ENCODE data around the gene SLC38A6.

Gene SLC38A6

GRCh38 chr14:60980811-60981632 is at the start of gene SLC38A6, which contains the start of gene TRMT5:
TSS of gene SLC38A6 (plus strand) at chr14:60981245. CDS start at chr14:60981278, 33 bp downstream.
TSS of gene TRMT5 (minus strand) at chr14:60981079. CDS start at chr14:60980973, 106 bp downstream.
- peak; percentile 70 to 82 (median 70) for DNase-seq (ENCODE audit: low read depth in 3 of 3, low spot score in 1 of 3)

- DNase-seq (ENCODE audit: low read depth in 3 of 3, low spot score in 1 of 3), result no peak
Measured at GRCh38 chr14:60933920-60934655, 47.0 kb upstream of the SLC38A6 start.

GRCh38 chr14:60935319-60935718 is 45.7 kb upstream of the SLC38A6 start:
- DNase-seq (ENCODE audit: low read depth in 3 of 3, low spot score in 1 of 3), result no peak

DNA sequence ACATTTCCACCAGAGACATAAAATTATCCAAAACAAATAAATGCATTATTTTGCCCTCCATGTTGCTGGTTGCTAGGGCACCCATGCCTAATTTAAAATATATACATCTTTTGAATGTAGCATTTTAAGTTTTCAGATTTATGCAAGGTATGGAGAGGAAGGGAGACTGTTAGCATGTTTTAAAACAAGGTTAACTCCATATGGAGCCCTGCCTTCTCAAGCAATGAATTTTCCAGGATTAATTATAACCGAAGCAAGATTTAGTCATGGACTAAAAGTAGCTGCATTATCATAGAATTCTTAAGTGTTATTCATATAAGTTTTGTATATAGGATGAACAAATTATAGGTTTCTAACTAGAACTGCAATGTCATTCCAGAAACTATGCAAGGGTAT is 37.4 kb upstream of the SLC38A6 start:
- DNase-seq (ENCODE audit: low read depth in 3 of 3, low spot score in 1 of 3), result no peak

DNA sequence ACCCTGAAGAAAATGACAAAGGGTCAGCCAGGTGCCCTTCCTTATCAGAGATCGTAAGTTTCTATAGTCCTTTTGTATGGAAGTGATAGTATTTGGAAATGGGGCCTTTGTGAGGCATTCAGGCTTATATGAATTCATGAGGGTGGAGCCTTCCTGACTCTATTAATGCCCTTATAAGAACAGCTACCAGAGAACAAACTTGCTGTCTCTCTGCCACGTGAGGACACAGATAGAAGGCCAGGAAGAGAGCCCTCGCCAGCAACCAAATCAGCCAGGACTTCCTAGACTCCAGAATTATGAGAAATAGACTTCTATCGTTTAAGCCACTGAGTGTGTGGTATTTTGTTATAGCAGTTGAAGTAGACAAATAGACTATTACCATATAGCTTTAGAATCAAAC is 36.8 kb upstream of the SLC38A6 start:
- DNase-seq (ENCODE audit: low read depth in 3 of 3, low spot score in 1 of 3), result no peak

- no peak for DNase-seq (ENCODE audit: low read depth in 3 of 3, low spot score in 1 of 3)
Measured at GRCh38 chr14:60945984-60946383, 35.1 kb upstream of the SLC38A6 start.

DNA sequence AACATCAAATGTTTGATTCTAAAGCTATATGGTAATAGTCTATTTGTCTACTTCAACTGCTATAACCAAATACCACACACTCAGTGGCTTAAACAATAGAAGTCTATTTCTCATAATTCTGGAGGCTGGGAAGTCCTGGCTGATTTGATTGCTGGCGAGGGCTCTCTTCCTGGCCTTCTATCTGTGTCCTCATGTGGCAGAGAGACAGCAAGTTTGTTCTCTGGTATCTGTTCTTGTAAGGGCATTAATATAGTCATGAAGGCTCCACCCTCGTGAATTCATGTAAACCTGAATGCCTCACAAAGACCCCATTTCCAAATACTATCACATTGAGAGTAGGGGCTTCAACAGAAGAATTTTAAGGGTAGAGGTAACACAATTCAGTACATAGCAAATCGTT is 34.3 kb upstream of the SLC38A6 start:
- DNase-seq (ENCODE audit: low read depth in 3 of 3, low spot score in 1 of 3), result no peak

DNA sequence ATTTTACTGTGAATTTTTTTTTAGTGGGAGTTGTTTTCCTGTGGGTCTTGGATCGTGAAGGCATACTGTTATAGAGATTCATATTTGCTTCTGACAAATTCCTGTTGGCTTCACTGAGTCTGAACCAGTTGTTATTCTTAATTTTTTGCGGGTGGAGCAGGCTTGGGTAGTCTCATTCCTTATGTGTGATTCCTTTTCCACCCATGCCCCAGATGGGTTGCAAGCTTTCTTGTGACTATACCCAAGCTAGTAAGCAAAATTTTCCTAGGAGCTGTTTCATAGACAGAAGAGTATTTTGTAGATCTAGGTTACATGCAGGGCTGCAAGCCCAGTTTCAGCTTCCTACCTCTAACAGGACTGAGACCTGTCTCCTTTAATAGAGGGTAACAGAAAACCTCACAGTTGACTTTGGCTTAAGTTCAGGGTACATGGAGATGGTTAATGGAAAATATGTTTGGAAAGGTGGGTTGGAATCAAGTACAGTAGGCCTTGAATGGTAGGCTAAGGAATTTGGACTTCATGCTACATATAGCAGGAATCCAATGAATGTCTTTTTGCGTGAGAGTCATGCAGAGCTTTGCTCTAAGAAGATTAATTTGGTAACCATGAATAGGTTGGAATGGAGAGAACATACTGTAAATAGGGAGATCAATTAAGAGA is 29.1 kb upstream of the SLC38A6 start:
- no peak for DNase-seq (ENCODE audit: low read depth in 3 of 3, low spot score in 1 of 3)

DNA sequence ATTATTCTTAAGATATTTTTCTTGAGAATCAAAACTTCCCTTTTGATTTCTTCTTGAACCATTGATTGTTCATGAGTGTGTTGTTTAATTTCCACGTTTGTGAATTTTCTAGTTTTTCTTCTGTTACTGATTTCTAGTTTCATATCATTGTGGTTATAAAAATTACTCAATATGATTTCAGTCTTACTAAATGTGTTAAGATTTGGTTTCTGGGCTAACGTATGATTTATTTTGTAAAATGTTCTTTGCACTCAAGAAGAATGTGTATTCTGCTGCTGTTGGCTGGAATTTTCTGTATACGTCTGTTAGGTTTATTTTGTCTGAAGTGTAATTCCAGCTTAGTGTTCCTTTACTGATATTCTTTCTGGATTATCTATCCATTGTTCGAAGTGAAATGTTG is 24.8 kb upstream of the SLC38A6 start:
- DNase-seq (ENCODE audit: low read depth in 3 of 3, low spot score in 1 of 3), result no peak

GRCh38 chr14:60956632-60957031 is 24.4 kb upstream of the SLC38A6 start:
- no peak for DNase-seq (ENCODE audit: low read depth in 3 of 3, low spot score in 1 of 3)

GRCh38 chr14:60958146-60958545 is 22.9 kb upstream of the SLC38A6 start:
- no peak for DNase-seq (ENCODE audit: low read depth in 3 of 3, low spot score in 1 of 3)

DNA sequence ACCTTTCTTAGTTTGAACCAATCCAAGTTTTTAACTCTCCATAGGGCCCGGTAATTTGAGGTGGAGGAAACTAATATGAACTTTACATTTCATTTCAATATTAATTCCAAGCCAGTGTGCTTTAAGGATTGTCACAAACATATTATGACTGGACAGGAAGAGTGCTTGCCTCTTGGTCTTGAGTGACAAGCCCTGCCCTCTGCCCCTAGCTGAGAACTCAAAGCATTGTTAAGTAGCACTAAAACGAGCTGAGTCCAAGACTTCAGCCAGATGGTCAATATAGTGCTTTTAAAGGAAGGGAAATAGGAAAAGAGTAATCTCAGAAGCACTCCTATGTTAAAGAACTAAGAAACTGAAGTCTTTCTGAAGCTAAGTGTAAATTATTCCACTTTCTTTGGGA is 17.3 kb upstream of the SLC38A6 start:
- DNase-seq (ENCODE audit: low read depth in 3 of 3, low spot score in 1 of 3), result no peak

- DNase-seq (ENCODE audit: low read depth in 3 of 3, low spot score in 1 of 3), result no peak
Measured at GRCh38 chr14:60964904-60965303, 16.1 kb upstream of the SLC38A6 start.

DNA sequence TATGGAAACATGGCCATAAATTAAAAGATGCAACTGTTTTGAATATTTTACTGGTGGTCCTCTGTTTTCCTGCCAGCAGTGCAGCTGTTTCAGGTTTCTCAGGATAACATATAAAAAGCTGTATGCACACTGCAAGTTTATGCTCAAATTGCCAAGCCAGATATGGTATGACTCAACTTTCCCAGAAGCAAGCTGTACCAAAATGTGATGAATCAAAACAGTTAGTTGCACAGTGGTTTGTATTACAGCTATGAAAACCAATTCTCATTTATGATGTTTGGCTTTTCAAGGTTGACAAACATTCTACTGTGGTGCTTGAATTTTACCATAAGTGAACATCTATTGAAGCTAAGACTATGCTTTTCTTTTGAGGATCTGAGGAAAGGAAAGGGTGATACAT is 15.6 kb upstream of the SLC38A6 start:
- DNase-seq (ENCODE audit: low read depth in 3 of 3, low spot score in 1 of 3), result no peak

GRCh38 chr14:60968099-60968498 is 12.9 kb upstream of the SLC38A6 start:
- DNase-seq (ENCODE audit: low read depth in 3 of 3, low spot score in 1 of 3), result no peak

DNA sequence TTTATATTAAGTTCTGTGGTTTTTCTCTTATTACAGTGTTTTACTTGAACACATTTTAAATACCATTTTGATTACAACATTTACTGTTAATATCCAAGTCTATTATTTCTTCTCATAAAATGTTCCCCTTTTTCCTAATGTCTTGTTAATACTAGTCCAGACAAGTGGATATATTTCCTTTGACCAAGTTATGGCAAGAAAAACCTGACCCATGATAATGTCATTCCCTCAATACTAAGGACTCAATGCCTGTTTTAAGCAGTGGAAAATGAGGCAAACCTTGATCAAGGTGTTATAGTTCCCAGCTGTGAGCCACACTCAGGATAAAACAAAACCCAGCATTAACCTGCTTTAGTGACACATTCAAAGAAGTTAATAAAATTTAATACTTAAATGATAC is 12.4 kb upstream of the SLC38A6 start:
- no peak for DNase-seq (ENCODE audit: low read depth in 3 of 3, low spot score in 1 of 3)

GRCh38 chr14:60970146-60970545 is 10.9 kb upstream of the SLC38A6 start:
- DNase-seq (ENCODE audit: low read depth in 3 of 3, low spot score in 1 of 3), result no peak

DNA sequence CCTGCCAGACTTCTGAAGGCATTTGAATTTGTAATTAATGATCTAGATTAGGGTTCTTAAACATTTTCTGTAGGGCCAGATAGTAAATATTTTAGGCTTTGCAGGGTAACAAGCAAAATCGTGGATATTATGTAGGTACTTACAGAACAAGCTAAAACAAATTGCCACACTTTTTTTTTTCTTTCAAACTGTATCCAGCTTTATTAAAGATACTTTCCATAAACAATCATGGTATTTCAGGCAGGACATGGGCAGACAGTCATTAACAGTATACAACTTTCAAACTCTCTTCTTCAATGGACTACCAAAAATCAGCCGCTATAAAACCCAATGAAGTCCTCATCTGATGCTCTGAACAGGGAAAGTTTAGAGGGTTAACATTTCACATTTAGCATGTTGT is 9.8 kb upstream of the SLC38A6 start:
- DNase-seq (ENCODE audit: low read depth in 3 of 3, low spot score in 1 of 3), result no peak

- DNase-seq (ENCODE audit: low read depth in 3 of 3, low spot score in 1 of 3), result no peak
Measured at GRCh38 chr14:60972295-60972694, 8.8 kb upstream of the SLC38A6 start.

GRCh38 chr14:60973070-60973469 is 8.0 kb upstream of the SLC38A6 start:
- no peak for DNase-seq (ENCODE audit: low read depth in 3 of 3, low spot score in 1 of 3)

DNA sequence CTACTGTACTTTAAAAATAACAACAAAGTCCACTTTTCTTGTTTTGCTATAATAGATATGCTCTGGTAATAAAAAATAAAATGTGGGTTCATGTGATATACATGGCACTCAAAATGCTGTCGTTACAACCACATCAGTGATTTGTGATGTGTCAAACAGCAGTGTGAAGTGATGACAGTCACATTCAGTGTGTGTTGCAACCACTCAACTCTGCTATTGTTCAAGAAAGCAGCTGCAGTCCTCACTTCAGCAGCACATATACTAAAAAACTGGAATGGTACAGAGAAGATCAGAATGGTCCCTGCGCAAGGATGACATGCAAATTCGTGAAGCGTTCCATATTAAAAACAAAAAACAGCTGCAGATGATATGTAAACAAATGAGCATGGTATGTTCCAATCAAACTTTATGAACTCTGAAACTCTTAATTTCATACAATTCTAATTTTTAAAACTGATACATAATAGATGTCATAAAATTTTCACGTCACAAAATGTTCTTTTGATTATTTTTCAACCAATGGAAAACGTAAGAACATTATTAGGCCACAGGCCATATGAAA is 6.9 kb upstream of the SLC38A6 start:
- no peak for DNase-seq (ENCODE audit: low read depth in 3 of 3, low spot score in 1 of 3)

DNA sequence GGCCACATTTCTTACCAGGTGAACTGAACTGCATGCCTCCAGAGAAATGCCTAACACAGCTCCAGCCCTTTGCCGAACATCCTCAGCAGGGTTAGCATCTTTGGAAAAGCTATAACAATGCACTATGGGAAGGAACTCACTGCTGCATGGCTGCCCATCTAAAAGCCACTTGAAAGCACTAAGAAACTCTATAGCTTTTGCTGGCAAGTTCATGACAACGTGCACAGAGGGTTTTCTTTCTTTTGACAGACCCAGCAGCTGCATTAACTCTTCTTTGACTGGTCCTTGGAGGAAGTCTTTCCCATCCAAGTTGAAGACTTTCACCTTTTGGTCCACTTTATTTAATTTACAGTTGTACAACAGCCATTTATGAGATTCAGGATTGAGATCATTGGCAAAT is 5.5 kb upstream of the SLC38A6 start:
- no peak for DNase-seq (ENCODE audit: low read depth in 3 of 3, low spot score in 1 of 3)
